T-helper 2 cell treated with Interferon-gamma antibody and Interleukin-4, amounts not matched to agents 5 μg/mL and 100 μg/mL, for 36 hours (primary cell): Measurements from ENCODE around the gene CYS1.

Source experiments
- DNase-seq: peaks from one replicate; pipeline ENCODE4 v3.0.0; 2021; ENCODE audit warnings: low spot score
- H3K27ac Mint-ChIP-seq: one replicate; pipeline ENCODE4 v1.8.0; 2021; ENCODE audit warnings: mild to moderate bottlenecking, mixed read lengths
- H3K27me3 Mint-ChIP-seq: one replicate; pipeline ENCODE4 v1.8.0; 2021; ENCODE audit warnings: low read depth, mixed read lengths
- H3K36me3 Mint-ChIP-seq: one replicate; pipeline ENCODE4 v1.8.0; 2021; ENCODE audit warnings: low read depth, mixed read lengths
- H3K4me1 Mint-ChIP-seq: one replicate; pipeline ENCODE4 v1.8.0; 2021; ENCODE audit warnings: low read depth, mixed read lengths
- H3K4me3 Mint-ChIP-seq: one replicate; pipeline ENCODE4 v1.8.0; 2022; ENCODE audit warnings: mild to moderate bottlenecking, moderate library complexity, mixed read lengths
- H3K9me3 Mint-ChIP-seq: one replicate; pipeline ENCODE4 v1.8.0; 2021; ENCODE audit warnings: mixed read lengths

CYS1 gene, protein sequence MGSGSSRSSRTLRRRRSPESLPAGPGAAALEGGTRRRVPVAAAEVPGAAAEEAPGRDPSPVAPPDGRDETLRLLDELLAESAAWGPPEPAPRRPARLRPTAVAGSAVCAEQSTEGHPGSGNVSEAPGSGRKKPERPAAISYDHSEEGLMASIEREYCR

DNA sequence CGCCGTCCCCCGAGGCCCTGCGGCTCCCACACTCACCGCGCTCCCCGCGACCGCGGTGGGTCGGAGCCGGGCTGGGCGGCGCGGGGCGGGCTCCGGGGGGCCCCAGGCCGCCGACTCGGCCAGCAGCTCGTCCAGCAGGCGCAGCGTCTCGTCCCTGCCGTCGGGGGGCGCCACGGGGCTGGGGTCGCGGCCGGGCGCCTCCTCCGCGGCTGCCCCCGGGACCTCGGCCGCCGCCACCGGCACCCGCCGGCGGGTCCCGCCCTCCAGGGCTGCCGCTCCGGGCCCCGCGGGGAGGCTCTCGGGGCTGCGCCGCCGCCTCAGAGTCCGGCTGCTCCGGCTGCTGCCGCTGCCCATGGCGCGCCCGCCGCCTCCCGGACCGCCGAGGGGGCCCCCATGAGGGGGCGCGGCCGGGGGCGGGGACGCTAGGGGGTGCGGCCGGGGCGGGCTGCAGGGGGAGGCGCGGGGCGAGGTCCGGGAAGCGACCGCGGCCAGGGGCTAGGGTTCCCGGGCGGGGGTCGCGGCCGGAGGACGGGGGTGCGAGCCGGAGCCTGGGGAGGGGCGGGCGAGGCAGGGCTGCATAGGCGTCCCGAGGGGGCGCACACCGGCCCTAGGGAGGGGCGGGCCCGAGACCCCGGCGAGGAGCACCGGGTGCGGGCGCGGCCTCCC, at the start of gene CYS1:
CYS1 (minus strand) TSS at position 542 of the 666 bp plus-strand sequence; CDS start at position 354, 188 bp downstream.
- Mint-ChIP-seq H3K27ac (peak within 1 kb of the TSS; percentile 8), H3K4me3 (peak within 1 kb of the TSS; percentile 81), H3K27me3 (peaks cover 77% of the 10 kb centered on the region), H3K9me3 (no peaks in the 10 kb centered on the region), H3K4me1 (peaks cover 12% of the 10 kb centered on the region), H3K36me3 (peaks cover 2% of the 10 kb centered on the region)
- peak; percentile 37 for DNase-seq

DNA sequence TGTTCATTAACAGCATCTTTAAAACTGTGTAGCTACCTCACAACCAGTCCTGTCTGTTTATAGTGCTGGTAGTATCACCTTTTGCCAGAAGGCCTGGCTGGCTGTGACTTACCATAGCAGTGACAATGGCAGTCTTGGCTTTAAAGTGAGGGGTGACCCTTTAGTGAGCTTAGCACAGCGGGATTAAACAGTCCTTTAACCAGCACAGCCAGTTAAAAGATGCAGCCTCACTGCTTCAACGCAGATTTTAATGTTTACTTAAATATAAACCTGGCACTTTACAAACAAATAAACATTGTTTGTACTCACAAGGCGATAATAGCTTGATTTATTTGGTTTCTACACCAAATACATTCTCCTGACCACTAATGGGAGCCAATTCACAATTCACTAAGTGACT, 49.3 kb upstream of the CYS1 start:
- Mint-ChIP-seq H3K4me1 (peaks cover 55% of the 10 kb centered on the region), H3K27ac (peak overlapping the region; percentile 9), H3K4me3 (peak overlapping the region; percentile 65), H3K9me3 (no peaks in the 10 kb centered on the region), H3K36me3 (peaks cover 76% of the 10 kb centered on the region), H3K27me3 (no peaks in the 10 kb centered on the region)
- DNase-seq: no peak

DNA sequence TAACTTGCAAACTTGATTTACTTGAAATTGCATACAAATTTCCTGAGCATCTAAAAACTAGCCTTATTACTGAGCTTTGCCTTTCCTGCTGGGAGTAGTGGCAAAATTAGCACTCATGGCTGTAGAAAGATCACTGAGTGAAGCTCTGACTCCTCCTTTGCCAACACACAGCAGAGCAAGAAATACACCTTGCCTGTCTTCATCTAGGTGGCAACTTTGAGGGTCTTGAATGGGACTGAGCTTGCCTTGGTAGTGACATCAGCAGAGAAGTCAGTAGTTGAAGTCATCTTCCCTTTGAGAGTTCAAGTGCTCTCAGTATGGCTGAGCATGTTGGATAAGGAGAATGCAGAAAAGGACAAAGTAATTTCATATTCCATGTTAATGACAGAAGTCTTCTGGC, 48.2 kb upstream of the CYS1 start:
- no peaks in the 10 kb centered on the region for H3K27me3 Mint-ChIP-seq
- peak overlapping the region; percentile 65 for H3K4me3 Mint-ChIP-seq

DNA sequence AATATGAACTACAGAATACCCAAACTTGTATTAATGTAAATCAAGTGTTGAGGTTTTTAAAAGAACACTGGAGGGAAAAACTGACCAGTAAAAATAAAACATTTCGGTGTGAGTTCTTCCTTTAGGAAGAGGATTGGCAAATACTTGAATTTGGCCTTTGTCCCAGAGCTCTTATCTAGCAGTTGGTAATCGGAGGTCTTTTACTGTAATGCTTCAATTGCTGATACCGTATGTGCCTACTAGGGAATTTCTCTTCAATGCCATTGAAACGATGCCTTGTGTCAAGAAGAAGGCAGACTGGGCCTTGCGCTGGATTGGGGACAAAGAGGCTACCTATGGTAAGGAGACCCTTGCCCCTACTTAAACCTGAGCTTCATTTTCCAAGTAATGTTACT, 46.4 kb upstream of the CYS1 start:
- peak overlapping the region; percentile 93 for H3K4me3 Mint-ChIP-seq
- DNase-seq: no peak
- peak overlapping the region; percentile 38 for H3K27ac Mint-ChIP-seq
- H3K27me3 Mint-ChIP-seq: no peaks in the 10 kb centered on the region
- H3K4me1 Mint-ChIP-seq: peaks cover 57% of the 10 kb centered on the region
- peaks cover 80% of the 10 kb centered on the region for H3K36me3 Mint-ChIP-seq
- no peaks in the 10 kb centered on the region for H3K9me3 Mint-ChIP-seq

More for the DNA sequence above, 48.2 kb upstream of the CYS1 start:
- H3K36me3 Mint-ChIP-seq: peaks cover 86% of the 10 kb centered on the region
- H3K9me3 Mint-ChIP-seq: no peaks in the 10 kb centered on the region
- peaks cover 63% of the 10 kb centered on the region for H3K4me1 Mint-ChIP-seq
- no peak for DNase-seq
- peak overlapping the region; percentile 71 for H3K27ac Mint-ChIP-seq

DNA sequence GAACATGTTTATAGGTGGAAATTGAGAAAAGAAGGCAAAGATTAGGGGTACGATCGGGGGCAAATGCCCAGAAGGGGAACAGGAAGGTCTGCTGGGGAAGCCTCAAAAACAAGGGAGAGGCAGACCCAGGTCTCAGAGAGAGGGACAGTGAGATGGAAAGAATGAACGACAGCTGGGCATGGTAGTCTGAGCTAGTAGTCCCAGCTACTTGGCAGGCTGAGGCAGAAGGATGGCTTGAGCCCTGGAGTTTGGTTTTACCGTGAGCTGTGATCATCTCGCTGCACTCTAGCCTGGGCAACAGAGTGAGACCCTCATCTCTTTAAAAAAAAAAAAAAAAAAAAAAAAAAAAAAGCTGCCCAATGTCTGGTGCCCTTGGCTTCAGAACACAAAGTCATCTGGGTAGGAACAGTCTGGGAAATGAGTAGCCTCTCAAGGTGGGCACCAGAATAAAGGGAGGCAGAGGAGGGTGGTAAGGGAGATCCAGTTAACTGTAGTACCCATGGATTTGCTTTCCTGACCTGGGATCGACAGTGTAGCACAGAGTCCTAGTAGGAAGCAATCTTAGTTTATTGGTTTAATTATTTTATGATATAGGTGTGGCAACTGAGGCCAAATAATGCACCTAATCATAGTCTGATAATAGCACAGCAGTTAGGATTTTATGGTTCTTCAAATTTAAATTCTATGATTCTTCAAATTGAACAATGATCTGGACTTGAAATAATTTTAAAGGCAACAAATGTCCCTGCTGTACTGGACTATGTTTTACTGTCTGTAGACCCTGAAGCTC, 45.8 kb upstream of the CYS1 start:
- H3K4me1 Mint-ChIP-seq: peaks cover 62% of the 10 kb centered on the region
- peak overlapping the region; percentile 88 for H3K27ac Mint-ChIP-seq
- peak overlapping the region; percentile 93 for H3K4me3 Mint-ChIP-seq
- H3K27me3 Mint-ChIP-seq: no peaks in the 10 kb centered on the region
- peaks cover 81% of the 10 kb centered on the region for H3K36me3 Mint-ChIP-seq
- DNase-seq: no peak
- no peaks in the 10 kb centered on the region for H3K9me3 Mint-ChIP-seq

DNA sequence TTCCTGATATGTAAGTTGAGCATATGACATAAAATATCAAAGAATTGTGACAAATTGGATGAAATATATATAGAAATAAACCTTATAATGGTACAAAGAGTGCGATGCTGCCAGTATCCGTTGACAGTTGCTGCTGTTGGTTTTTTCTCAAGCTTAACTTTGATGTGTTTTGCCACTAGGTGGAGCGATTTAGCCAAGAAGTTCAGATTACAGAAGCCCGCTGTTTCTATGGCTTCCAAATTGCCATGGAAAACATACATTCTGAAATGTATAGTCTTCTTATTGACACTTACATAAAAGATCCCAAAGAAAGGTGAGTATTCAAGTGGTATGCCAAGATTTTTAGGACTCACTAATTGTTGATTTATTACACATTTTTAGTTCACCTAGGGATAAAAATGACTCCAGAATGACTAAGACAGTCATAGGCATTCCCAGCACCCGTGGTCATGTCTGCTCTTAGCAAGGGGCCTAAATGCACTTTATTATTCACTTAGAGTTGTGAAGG, 44.4 kb upstream of the CYS1 start:
- Mint-ChIP-seq H3K4me3 (peak overlapping the region; percentile 93), H3K9me3 (no peaks in the 10 kb centered on the region), H3K27me3 (no peaks in the 10 kb centered on the region)

DNA sequence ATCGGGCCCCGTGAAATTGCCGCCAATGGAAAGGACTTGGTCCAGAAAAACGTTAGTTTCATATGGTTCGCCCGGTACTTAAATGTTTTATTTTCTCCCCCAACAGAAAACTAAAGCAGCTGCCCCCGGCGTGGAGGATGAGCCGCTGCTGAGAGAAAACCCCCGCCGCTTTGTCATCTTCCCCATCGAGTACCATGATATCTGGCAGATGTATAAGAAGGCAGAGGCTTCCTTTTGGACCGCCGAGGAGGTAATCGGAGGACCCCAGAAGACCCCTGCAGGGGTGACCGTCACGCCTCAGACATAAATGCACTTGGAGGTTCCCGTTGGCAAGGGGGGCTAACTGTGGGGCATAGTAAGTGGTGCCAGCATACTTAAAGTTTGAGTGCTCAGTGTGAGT, 43.1 kb upstream of the CYS1 start:
- Mint-ChIP-seq H3K4me1 (peaks cover 61% of the 10 kb centered on the region), H3K36me3 (peaks cover 63% of the 10 kb centered on the region), H3K4me3 (peak overlapping the region; percentile 93), H3K27me3 (no peaks in the 10 kb centered on the region), H3K27ac (peak overlapping the region; percentile 88), H3K9me3 (no peaks in the 10 kb centered on the region)
- no peak for DNase-seq

More for the DNA sequence above, 44.4 kb upstream of the CYS1 start:
- Mint-ChIP-seq H3K4me1 (peaks cover 59% of the 10 kb centered on the region), H3K36me3 (peaks cover 74% of the 10 kb centered on the region), H3K27ac (peak overlapping the region; percentile 88)
- peak; percentile 41 for DNase-seq

DNA sequence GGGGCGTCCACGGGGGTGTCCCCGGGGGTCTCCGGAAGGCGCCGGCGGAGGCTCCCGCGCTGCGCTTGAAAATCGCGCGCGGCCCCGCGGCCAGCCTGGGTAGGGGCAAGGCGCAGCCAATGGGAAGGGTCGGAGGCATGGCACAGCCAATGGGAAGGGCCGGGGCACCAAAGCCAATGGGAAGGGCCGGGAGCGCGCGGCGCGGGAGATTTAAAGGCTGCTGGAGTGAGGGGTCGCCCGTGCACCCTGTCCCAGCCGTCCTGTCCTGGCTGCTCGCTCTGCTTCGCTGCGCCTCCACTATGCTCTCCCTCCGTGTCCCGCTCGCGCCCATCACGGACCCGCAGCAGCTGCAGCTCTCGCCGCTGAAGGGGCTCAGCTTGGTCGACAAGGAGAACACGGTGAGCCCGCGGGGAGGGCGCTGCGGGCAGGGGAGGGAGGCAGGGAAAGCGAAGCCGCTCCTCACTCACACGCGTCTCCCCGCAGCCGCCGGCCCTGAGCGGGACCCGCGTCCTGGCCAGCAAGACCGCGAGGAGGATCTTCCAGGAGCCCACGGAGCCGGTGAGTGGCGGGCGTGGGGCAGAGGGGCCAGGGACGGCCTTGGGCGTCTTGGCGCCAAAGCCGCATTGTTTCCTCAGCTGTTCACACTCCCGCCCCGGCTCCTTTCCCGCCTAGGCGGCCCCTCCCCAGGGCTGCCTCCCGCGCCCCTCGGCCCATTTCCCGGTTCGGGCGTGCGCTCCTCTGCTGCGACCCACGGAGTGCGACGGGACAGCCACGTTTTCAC, 42.5 kb upstream of the CYS1 start, which contains the start of gene RRM2:
RRM2 (plus strand) TSS at position 240 of the 781 bp plus-strand sequence; CDS start at position 300, 60 bp downstream.
- Mint-ChIP-seq H3K36me3 (peaks cover 60% of the 10 kb centered on the region), H3K27ac (peak within 1 kb of the TSS; percentile 99), H3K4me1 (peaks cover 61% of the 10 kb centered on the region)

DNA sequence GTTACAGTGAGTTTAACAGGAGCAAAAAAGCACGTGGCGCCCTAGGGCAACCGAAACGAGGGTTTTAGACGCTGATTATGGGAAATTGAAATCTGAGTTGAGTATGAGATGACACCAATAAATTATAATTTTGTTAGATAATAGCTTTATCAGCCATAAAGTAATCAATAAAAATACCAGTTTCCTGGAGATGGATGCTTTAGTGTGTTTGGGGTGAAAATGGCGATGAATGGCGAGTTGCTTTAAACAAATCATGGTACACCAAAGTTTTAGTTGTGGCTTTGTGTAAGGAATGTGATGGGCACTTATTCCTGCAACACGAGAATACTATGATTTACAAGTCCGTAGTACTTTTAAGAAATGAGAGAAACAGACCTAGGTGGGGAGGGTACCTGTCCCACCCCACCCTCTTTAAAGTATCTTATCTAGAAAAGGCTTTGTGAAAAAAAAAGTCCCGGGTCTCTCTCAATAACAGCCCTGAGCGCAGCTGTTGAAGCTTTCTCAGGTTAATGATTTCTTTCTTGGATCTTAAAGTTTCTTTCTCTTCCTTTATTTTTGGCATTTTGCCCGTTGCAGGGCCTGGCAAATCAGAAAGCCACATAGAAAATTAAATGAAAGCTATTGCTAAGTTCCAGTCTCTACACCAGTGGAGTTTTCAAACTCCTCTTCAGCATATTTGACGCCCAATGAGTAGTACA, 40.8 kb upstream of the CYS1 start:
- peaks cover 50% of the 10 kb centered on the region for H3K4me1 Mint-ChIP-seq
- peak overlapping the region; percentile 99 for H3K27ac Mint-ChIP-seq
- H3K4me3 Mint-ChIP-seq: peak overlapping the region; percentile 98

More for the DNA sequence above, 42.5 kb upstream of the CYS1 start, which contains the start of gene RRM2:
- Mint-ChIP-seq H3K27me3 (no peaks in the 10 kb centered on the region), H3K9me3 (no peaks in the 10 kb centered on the region), H3K4me3 (peak within 1 kb of the TSS; percentile 98)
- DNase-seq: peak; percentile 94

DNA sequence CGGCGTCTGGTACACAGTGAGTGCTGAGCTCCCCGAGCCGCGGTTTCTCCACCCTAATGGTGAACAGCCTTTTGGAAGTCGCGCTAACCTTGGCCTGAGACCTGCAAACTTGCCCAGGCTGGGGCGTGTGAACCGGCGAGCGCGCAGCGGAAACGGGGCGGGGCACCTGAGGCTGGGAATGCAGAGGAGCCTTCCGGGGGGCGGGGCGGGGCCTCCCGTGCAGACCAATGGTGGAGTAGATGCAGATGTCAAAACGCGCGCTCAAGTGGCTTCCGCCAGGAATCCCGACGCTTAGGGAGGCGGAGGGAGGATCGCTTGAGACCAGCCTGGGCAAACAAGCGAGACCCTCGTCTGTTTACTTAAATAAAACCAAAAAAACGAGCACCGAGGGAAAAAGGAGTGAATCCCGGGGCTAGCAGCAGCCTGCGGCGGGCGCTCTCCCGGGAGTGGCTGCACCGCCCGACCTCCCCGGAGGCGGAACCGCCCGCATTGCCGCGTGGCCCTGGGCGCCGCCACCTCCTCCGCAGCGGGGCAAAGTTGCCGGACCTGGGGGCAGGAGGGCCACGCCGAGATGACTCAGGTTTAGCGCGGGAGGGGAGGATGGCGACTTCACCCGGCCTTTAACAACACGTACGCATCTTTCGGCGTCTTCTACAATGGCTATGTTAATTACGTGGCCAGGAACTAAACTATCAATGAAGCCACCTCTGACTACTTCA, 40.1 kb upstream of the CYS1 start:
- Mint-ChIP-seq H3K27me3 (no peaks in the 10 kb centered on the region), H3K9me3 (no peaks in the 10 kb centered on the region), H3K36me3 (peaks cover 38% of the 10 kb centered on the region), H3K27ac (peak overlapping the region; percentile 99), H3K4me3 (peak overlapping the region; percentile 98), H3K4me1 (peaks cover 45% of the 10 kb centered on the region)
- DNase-seq: peak; percentile 95

More for the DNA sequence above, 40.8 kb upstream of the CYS1 start:
- peaks cover 44% of the 10 kb centered on the region for H3K36me3 Mint-ChIP-seq
- DNase-seq: no peak
- H3K9me3 Mint-ChIP-seq: no peaks in the 10 kb centered on the region
- no peaks in the 10 kb centered on the region for H3K27me3 Mint-ChIP-seq

DNA sequence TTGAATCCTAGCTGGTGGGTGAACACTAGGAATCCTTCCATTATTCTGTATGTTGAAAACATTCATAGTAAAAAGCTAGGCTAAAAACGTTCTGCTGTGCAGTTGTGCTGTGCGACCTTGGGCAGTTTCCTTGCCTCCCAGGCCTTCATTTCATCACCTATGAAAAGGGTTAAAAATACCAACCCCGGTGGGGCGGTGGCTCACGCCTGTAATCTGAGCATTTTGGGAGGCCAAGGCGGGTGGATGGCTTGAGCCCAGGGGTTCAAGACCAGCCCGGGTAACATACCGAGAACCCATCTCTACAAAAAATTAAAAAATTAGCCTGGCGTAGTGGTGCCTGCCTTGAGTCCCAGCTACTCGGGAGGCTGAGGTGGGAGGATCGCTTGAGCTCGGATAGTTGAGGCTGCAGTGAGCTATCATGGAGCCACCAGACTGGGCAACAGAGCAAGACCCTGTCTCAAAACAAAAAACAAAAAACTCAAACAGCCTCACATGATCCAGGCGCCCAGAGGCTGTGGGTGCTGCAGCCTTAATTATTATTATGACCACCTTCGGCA, 39.5 kb upstream of the CYS1 start:
- Mint-ChIP-seq H3K4me3 (peak overlapping the region; percentile 98), H3K36me3 (peaks cover 32% of the 10 kb centered on the region), H3K27me3 (no peaks in the 10 kb centered on the region), H3K27ac (peak overlapping the region; percentile 99), H3K9me3 (no peaks in the 10 kb centered on the region), H3K4me1 (peaks cover 38% of the 10 kb centered on the region)
- DNase-seq: no peak

DNA sequence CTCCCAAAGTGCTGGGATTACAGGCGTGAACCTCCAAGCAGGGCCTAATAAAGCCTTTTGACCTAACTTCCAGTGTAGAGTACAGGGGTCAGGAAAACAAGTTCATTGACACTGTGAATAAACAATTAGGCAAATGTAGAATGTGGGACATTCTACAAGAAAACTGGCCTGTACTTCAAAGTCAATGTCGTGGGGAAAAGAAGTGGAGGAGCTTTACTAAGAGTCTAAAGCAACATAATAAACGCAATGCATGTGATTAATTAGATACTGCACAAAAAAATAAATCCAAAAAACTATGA, 38.8 kb upstream of the CYS1 start:
- DNase-seq: no peak
- Mint-ChIP-seq H3K27ac (peak overlapping the region; percentile 3), H3K4me1 (peaks cover 33% of the 10 kb centered on the region)

More for the DNA sequence above, 38.8 kb upstream of the CYS1 start:
- H3K9me3 Mint-ChIP-seq: no peaks in the 10 kb centered on the region
- peak overlapping the region; percentile 40 for H3K4me3 Mint-ChIP-seq
- no peaks in the 10 kb centered on the region for H3K27me3 Mint-ChIP-seq
- H3K36me3 Mint-ChIP-seq: peaks cover 25% of the 10 kb centered on the region
